Gastroesophageal sphincter (tissue), 3 donors: ENCODE measurements around the gene NPS.

Experiments used
- CTCF ChIP-seq, 4 experiments: fragments of 200-600 bp in 2 of 4; fragments of 450-650 bp in 2 of 4; sonication (generic) in 1 of 4; IDR thresholded peaks; one replicate each; pipeline ENCODE4 v1.5.1; 2017 to 2019; ENCODE audit warnings: antibody characterized with exemption in 4 of 4, mild to moderate bottlenecking in 2 of 4, moderate library complexity in 2 of 4
- EP300 ChIP-seq: sonication (generic); formaldehyde crosslinking; IDR thresholded peaks from one replicate; pipeline ENCODE4 v1.6.1; 2017; ENCODE audit warnings: antibody characterized with exemption, mild to moderate bottlenecking
- POLR2AphosphoS5 ChIP-seq: sonication (generic); formaldehyde crosslinking; IDR thresholded peaks from one replicate; pipeline ENCODE4 v1.6.1; 2017; ENCODE audit warnings: antibody characterized with exemption

- no peak for TF ChIP-seq CTCF (IDR thresholded peaks at IDR 0.05)
- TF ChIP-seq EP300: no peak
- no peak for TF ChIP-seq POLR2AphosphoS5
Observed at GRCh38 chr10:127532193-127532592, 16.9 kb upstream of the NPS start.
